ENCODE data around the gene ANP32A. TPM values are rescaled to one million over a fixed set of nuclear protein-coding genes. Genes with fewer than 3 reads are reported as not detected.
"Not testable (repeated sequence)": the region's sequence is repeated elsewhere in the genome, so short reads cannot be mapped to it uniquely, and the experiment has no call there.

The ANP32A gene
- total and polyA plus RNA-seq, 2 experiments from 2014 or later, result 59.4 to 114 TPM

- Histone ChIP-seq H3K79me2 (no peaks in the 10 kb centered on the region), H2AFZ (no peak overlapping the region), H3K9me3 (ENCODE audit: low read depth) (no peaks in the 10 kb centered on the region), H3K4me1 (ENCODE audit: insufficient read depth) (no peaks in the 10 kb centered on the region), H3K27ac (no peak overlapping the region), H3K4me3 (no peak overlapping the region), H4K20me1 (ENCODE audit: insufficient read depth, poor library complexity, severe bottlenecking) (no peaks in the 10 kb centered on the region), H3K36me3 (replicated peaks; ENCODE audit: insufficient read depth, low read depth) (no peaks in the 10 kb centered on the region), H3K9me2 (replicated peaks; ENCODE audit: insufficient read depth) (no peaks in the 10 kb centered on the region), H3K4me2 (no peak overlapping the region), H3K27me3 (no peaks in the 10 kb centered on the region)
- no peak for DNase-seq (ENCODE audit: low spot score)
- TF ChIP-seq EZH2phosphoT487 (IDR thresholded peaks at IDR 0.05; ENCODE audit: low read depth, severe bottlenecking, unreplicated experiment) (no peak), EZH2 (IDR thresholded peaks at IDR 0.05; ENCODE audit: borderline replicate concordance) (no peak)
- WGBS (ENCODE audit: low lambda C conversion rate, missing lambda C conversion rate), result 70% methylated on average over 4 of the region's 4 CpGs
Measured at GRCh38 chr15:68767833-68768232, 52.9 kb downstream of the ANP32A start.

DNA sequence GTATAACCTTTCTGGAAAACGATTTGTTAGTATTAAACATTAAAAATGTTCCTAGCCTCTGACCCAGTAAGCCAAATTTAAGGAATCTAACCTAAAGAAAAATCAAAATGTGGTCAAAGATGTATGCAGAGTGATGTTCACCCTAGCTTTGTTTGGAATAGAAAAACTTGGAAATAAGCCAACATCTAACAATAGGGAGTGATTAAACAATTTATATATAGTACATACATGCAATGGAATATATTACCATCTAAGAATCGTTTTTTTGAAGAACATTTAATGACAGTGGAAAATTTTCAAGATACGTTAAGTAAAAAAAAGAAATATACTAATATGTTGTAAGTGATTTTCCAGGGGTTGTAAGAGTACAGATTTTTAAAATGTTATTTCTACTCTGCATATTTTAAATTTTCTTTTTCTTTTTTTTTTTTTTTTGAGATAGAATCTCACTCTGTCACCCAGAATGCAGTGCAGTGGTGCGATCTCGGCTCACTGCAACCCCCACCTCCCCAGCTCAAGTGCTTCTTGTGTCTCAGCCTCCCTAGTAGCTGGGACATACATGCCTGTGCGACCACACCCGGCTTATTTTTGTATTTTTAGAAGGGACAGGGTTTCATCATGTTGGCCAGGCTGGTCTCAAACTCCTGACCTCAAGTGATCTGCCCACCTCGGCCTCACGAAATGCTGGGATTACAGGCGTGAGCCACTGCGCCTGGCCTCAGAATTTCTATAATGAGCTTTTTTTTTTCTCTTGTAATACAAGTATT, 54.9 kb downstream of the ANP32A start:
- no peak overlapping the region for H3K4me2 ChIP-seq
- no peaks in the 10 kb centered on the region for H4K20me1 ChIP-seq (ENCODE audit: insufficient read depth, poor library complexity, severe bottlenecking)
- TF ChIP-seq EZH2phosphoT487 (IDR thresholded peaks at IDR 0.05; ENCODE audit: low read depth, severe bottlenecking, unreplicated experiment), result no peak
- TF ChIP-seq, protein P1, sequence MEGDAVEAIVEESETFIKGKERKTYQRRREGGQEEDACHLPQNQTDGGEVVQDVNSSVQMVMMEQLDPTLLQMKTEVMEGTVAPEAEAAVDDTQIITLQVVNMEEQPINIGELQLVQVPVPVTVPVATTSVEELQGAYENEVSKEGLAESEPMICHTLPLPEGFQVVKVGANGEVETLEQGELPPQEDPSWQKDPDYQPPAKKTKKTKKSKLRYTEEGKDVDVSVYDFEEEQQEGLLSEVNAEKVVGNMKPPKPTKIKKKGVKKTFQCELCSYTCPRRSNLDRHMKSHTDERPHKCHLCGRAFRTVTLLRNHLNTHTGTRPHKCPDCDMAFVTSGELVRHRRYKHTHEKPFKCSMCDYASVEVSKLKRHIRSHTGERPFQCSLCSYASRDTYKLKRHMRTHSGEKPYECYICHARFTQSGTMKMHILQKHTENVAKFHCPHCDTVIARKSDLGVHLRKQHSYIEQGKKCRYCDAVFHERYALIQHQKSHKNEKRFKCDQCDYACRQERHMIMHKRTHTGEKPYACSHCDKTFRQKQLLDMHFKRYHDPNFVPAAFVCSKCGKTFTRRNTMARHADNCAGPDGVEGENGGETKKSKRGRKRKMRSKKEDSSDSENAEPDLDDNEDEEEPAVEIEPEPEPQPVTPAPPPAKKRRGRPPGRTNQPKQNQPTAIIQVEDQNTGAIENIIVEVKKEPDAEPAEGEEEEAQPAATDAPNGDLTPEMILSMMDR (IDR thresholded peaks at IDR 0.05; ENCODE audit: poor library complexity), result no peak
- no peak for TF ChIP-seq EZH2 (IDR thresholded peaks at IDR 0.05; ENCODE audit: borderline replicate concordance)
- no peaks in the 10 kb centered on the region for H3K79me2 ChIP-seq
- WGBS (ENCODE audit: low lambda C conversion rate, missing lambda C conversion rate), result 81% methylated on average over 11 of the region's 11 CpGs
- H3K4me3 ChIP-seq, result no peak overlapping the region
- H3K9me2 ChIP-seq (replicated peaks; ENCODE audit: insufficient read depth), result no peaks in the 10 kb centered on the region
- H3K9me3 ChIP-seq (ENCODE audit: low read depth), result no peaks in the 10 kb centered on the region
- H3K4me1 ChIP-seq (ENCODE audit: insufficient read depth), result no peaks in the 10 kb centered on the region
- no peaks in the 10 kb centered on the region for H3K36me3 ChIP-seq (replicated peaks; ENCODE audit: insufficient read depth, low read depth)
- DNase-seq (ENCODE audit: low spot score), result no peak
- H2AFZ ChIP-seq, result no peak overlapping the region
- H3K27ac ChIP-seq, result no peak overlapping the region
- H3K27me3 ChIP-seq, result no peaks in the 10 kb centered on the region

- Histone ChIP-seq H3K9me3 (ENCODE audit: low read depth) (no peaks in the 10 kb centered on the region), H3K36me3 (replicated peaks; ENCODE audit: insufficient read depth, low read depth) (no peaks in the 10 kb centered on the region), H3K79me2 (no peaks in the 10 kb centered on the region), H3K4me3 (no peak overlapping the region), H3K4me1 (ENCODE audit: insufficient read depth) (no peaks in the 10 kb centered on the region), H3K4me2 (no peak overlapping the region), H3K27me3 (no peaks in the 10 kb centered on the region), H2AFZ (no peak overlapping the region), H4K20me1 (ENCODE audit: insufficient read depth, poor library complexity, severe bottlenecking) (no peaks in the 10 kb centered on the region), H3K9me2 (replicated peaks; ENCODE audit: insufficient read depth) (no peaks in the 10 kb centered on the region), H3K27ac (no peak overlapping the region)
- DNase-seq (ENCODE audit: low spot score), result no peak
- 84% methylated on average over 1 of the region's 1 CpG for WGBS (ENCODE audit: low lambda C conversion rate, missing lambda C conversion rate)
- TF ChIP-seq EZH2 (IDR thresholded peaks at IDR 0.05; ENCODE audit: borderline replicate concordance) (no peak), EZH2phosphoT487 (IDR thresholded peaks at IDR 0.05; ENCODE audit: low read depth, severe bottlenecking, unreplicated experiment) (no peak)
- TF ChIP-seq, protein P1 (IDR thresholded peaks at IDR 0.05; ENCODE audit: poor library complexity), result no peak
Measured at GRCh38 chr15:68764090-68764489, 56.6 kb downstream of the ANP32A start.

GRCh38 chr15:68763063-68763462, 57.6 kb downstream of the ANP32A start:
- Histone ChIP-seq H3K9me2 (replicated peaks; ENCODE audit: insufficient read depth) (no peaks in the 10 kb centered on the region), H3K9me3 (ENCODE audit: low read depth) (no peaks in the 10 kb centered on the region), H3K36me3 (replicated peaks; ENCODE audit: insufficient read depth, low read depth) (no peaks in the 10 kb centered on the region), H3K4me1 (ENCODE audit: insufficient read depth) (no peaks in the 10 kb centered on the region), H3K27ac (no peak overlapping the region), H3K4me2 (no peak overlapping the region), H2AFZ (no peak overlapping the region), H4K20me1 (ENCODE audit: insufficient read depth, poor library complexity, severe bottlenecking) (no peaks in the 10 kb centered on the region), H3K4me3 (no peak overlapping the region), H3K79me2 (no peaks in the 10 kb centered on the region), H3K27me3 (no peaks in the 10 kb centered on the region)
- 82% methylated on average over 4 of the region's 4 CpGs for WGBS (ENCODE audit: low lambda C conversion rate, missing lambda C conversion rate)
- TF ChIP-seq EZH2phosphoT487 (IDR thresholded peaks at IDR 0.05; ENCODE audit: low read depth, severe bottlenecking, unreplicated experiment) (no peak), EZH2 (IDR thresholded peaks at IDR 0.05; ENCODE audit: borderline replicate concordance) (no peak)
- TF ChIP-seq, protein P1 (IDR thresholded peaks at IDR 0.05; ENCODE audit: poor library complexity), result no peak
- no peak for DNase-seq (ENCODE audit: low spot score)

- not testable (repeated sequence) for H4K20me1 ChIP-seq (ENCODE audit: insufficient read depth, poor library complexity, severe bottlenecking); H3K9me2 ChIP-seq (replicated peaks; ENCODE audit: insufficient read depth); H3K27ac ChIP-seq; H2AFZ ChIP-seq; H3K4me3 ChIP-seq; H3K4me1 ChIP-seq (ENCODE audit: insufficient read depth); H3K9me3 ChIP-seq (ENCODE audit: low read depth); H3K4me2 ChIP-seq; H3K27me3 ChIP-seq; H3K79me2 ChIP-seq; DNase-seq (ENCODE audit: low spot score); H3K36me3 ChIP-seq (replicated peaks; ENCODE audit: insufficient read depth, low read depth)
- WGBS (ENCODE audit: low lambda C conversion rate, missing lambda C conversion rate), result no CpG with 5 or more reads among the region's 1 CpG
Measured at GRCh38 chr15:68759982-68760579, 60.6 kb downstream of the ANP32A start.
